Activated T-cell treated with anti-CD3 and anti-CD28 coated beads for 1 hour (primary cell): ENCODE data around the gene ATRAID.

Source experiments
- DNase-seq: peaks from one replicate; pipeline ENCODE4 v3.0.0-alpha.2; 2020; ENCODE audit warnings: low read depth

The ATRAID gene

DNA sequence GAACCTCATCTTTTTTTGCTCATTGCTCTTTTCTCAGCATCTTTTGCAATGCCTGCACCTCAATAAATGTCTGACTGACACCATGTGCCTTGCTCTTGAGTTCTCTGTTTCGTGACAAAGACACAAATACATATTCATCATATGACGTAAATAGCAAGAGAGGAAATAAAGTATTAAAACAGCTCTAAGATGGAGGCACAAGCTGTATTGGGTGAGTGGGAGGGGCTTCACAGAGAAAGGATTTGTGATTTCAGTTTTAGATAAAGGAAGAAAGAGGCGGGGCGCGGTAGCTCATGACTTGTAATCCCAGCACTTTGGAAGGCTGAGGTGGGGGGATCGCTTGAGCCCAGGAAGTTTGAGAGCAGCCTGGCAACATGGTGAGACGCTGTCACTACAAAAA is 8.2 kb downstream of the ATRAID start:
- no peak for DNase-seq

DNA sequence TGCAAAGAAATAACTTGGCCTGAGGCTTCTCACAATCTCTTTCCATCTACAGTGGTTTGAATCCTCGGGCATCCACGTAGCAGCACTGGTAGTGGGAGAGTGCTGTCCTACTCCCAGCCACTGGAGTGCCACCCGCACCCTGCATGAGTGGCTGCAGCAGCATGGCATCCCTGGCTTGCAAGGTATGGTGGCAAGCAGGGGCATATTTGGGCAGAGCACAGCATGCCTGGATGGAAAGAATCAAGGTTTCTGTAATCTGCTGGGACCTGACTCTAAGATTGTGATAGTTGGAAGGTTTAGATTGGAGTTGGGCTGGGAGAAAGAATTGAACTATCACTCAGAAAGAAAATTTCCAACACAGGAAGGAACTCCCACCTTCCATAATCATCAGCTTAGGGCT is 9.3 kb downstream of the ATRAID start:
- DNase-seq, result no peak

DNA sequence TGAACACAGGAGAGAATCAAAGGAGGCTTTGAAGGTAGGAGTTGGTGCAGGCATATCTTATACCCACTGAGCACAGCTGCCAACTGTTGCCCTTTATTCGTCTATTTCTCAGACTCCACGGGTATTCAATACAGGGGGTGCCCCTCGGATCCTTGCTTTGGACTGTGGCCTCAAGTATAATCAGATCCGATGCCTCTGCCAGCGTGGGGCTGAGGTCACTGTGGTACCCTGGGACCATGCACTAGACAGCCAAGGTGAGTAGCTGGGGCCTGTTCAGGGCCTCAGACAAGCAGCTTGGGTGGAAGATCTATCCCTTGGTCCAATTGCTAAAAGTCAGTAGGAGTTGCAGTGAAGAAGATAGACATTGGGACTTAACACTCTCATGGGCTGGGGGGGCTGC is 10.6 kb downstream of the ATRAID start:
- DNase-seq, result no peak

DNA sequence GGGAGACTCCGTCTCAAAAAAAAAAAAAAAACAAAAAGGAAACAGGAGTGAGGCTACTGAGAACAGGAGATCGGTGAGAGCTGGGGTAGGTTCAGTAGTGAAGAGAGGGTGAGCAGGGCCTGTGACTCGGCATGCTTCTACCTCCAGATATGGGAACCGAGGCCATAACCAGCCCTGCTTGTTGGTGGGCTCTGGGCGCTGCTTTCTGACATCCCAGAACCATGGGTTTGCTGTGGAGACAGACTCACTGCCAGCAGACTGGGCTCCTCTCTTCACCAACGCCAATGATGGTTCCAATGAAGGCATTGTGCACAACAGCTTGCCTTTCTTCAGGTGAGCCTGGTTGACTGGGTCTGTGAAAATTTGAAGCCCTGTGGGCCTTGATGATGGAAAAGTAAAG is 11.6 kb downstream of the ATRAID start:
- no peak for DNase-seq

DNA sequence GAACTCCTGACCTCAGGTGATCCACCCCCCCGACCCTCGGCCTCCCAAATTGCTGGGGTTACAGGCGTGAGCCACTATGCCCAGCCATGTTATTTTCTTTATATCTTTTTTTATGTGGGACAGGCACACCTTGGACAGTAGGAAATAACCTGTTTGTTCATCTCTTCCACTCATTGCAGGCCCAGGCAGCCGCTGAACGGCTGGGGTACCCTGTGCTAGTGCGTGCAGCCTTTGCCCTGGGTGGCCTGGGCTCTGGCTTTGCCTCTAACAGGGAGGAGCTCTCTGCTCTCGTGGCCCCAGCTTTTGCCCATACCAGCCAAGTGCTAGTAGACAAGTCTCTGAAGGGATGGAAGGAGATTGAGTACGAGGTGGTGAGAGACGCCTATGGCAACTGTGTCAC is 13.7 kb downstream of the ATRAID start:
- no peak for DNase-seq

DNA sequence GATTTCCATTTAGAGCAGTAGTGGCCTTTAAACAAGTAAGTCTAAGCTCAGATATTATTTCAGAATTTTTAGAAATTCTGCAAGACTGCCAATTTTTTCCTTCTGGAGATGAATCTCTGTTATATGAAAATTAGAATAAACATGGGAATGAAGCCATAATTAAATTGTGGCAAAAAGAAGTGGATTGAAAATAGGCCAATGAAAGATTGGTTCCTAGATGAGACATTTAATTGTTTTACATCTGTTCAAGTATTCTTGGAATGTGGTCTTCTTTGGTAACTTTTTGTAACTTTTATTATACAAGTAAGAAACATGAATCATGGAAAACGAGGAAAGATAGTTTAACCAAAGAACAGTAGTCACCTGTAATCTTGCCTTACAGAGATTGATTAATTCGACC is 15.7 kb downstream of the ATRAID start:
- DNase-seq, result no peak

DNA sequence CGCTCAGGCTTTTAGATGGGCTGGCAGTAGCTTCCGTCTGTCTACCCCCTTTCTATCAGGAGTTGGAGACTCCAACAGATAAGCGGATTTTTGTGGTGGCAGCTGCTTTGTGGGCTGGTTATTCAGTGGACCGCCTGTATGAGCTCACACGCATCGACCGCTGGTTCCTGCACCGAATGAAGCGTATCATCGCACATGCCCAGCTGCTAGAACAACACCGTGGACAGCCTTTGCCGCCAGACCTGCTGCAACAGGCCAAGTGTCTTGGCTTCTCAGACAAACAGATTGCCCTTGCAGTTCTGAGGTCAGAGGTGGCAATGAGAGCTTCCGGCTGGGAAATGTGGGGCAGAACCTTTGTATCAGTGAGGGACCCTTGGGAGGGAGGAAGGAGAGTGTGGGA is 20.1 kb downstream of the ATRAID start:
- no peak for DNase-seq

DNA sequence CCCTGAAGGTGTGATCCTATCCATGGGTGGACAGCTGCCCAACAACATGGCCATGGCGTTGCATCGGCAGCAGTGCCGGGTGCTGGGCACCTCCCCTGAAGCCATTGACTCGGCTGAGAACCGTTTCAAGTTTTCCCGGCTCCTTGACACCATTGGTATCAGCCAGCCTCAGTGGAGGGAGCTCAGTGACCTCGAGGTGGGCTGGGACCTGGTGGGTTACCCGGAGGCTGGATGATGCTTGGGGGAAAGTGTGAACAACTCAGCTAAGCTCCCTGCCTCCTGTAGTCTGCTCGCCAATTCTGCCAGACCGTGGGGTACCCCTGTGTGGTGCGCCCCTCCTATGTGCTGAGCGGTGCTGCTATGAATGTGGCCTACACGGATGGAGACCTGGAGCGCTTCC is 21.5 kb downstream of the ATRAID start:
- no peak for DNase-seq

DNA sequence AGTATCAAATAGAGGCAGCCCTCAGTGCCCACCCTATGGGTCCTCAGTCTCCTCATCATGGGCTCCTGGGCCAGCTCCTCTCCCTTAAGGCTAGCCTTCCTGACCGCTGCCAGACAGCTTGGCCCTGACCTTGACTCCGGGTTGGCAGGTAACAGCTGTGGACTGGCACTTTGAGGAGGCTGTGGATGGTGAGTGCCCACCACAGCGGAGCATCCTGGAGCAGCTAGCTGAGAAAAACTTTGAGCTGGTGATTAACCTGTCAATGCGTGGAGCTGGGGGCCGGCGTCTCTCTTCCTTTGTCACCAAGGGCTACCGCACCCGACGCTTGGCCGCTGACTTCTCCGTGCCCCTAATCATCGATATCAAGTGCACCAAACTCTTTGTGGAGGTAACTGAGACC is 24.3 kb downstream of the ATRAID start:
- no peak for DNase-seq

DNA sequence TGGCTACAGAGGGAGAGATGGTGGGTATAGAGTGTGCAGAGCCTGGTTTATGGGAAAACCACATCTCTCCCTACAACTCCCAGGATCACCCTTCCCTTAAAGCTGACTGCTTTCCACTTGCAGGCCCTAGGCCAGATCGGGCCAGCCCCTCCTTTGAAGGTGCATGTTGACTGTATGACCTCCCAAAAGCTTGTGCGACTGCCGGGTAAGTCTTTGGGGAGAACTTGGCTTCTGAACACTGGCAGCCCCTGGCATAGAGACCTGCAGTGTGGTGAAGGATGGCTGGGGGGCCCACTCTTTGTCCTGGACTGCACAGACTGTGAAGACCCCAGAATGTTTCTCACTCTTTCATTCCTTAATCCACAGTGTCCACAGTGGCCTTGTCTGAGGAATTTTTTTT is 24.8 kb downstream of the ATRAID start:
- no peak for DNase-seq

DNA sequence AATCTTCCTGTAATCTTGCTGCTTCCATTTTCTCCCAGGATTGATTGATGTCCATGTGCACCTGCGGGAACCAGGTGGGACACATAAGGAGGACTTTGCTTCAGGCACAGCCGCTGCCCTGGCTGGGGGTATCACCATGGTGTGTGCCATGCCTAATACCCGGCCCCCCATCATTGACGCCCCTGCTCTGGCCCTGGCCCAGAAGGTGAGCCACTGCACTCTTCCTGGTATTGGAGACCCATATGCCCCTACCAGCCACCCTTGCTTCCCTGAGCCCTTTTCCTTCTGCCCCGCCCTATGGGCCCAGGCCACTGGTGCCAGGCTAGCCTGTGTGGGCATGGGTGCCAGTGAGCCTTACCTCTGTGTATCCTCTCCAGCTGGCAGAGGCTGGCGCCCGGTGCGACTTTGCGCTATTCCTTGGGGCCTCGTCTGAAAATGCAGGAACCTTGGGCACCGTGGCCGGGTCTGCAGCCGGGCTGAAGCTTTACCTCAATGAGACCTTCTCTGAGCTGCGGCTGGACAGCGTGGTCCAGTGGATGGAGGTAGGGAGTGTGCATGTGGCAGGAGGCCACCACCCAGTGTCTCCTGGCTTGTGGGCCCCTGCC is 25.6 kb downstream of the ATRAID start:
- no peak for DNase-seq

DNA sequence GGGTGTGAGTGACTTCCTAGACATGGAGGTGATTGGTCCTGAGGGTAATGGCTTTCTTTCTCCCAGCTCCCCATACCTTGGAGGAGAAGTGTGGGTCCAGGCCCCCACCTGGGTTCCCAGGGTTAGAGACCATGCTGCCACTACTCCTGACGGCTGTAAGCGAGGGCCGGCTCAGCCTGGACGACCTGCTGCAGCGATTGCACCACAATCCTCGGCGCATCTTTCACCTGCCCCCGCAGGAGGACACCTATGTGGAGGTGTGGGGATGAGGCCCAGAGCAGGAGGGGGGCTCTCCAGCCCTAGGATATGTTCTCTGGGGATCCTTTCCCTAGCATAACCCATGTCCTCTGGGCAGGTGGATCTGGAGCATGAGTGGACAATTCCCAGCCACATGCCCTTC is 27.1 kb downstream of the ATRAID start:
- no peak for DNase-seq

DNA sequence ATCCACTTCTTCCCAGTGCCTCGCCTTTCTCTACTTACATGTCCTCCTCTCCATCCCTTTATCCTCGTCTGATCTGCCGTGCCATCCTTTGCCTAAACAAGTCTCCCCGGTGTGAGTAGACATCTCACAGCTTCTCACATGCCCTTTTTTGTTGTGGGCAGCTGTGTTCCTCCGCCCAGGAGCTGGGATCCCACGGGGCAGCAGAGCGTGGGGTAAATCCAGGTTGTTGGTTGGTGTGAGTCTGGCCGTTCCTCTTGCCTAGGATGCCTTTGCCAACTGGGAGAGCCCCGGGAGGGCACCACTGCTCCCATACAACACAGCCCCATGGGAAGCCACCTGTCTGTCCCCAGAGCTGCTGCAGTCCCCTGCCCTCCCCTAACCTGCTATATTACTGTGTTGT is 28.6 kb downstream of the ATRAID start:
- DNase-seq, result no peak

DNA sequence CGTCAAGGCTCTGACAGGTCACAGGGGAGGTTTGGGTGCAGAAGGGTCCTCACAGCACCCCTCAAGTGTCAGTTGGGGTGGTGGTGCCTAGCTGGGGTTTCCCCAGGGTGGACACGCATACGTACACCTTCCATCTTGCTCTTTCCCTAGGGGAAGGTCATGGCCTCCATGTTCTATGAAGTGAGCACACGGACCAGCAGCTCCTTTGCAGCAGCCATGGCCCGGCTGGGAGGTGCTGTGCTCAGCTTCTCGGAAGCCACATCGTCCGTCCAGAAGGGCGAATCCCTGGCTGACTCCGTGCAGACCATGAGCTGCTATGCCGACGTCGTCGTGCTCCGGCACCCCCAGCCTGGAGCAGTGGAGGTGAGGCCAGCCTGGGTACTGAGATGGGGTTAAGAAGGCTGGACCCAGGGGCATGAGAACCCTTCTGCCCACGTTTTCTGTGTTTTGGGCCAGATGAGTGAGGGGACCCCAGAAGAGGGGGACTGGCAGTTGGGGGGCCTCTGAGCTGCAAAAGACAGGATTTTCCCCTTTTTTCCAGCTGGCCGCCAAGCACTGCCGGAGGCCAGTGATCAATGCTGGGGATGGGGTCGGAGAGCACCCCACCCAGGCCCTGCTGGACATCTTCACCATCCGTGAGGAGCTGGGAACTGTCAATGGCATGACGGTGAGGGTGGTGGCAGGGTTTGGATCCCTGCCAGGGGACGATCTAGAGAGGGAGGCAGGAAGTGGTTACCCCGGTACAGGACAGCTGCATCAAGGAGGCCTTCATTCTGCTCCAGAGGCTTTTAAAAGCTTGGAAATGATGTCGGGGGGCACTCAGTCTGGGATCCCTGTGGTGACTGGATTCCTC is 30.1 kb downstream of the ATRAID start:
- no peak for DNase-seq

DNA sequence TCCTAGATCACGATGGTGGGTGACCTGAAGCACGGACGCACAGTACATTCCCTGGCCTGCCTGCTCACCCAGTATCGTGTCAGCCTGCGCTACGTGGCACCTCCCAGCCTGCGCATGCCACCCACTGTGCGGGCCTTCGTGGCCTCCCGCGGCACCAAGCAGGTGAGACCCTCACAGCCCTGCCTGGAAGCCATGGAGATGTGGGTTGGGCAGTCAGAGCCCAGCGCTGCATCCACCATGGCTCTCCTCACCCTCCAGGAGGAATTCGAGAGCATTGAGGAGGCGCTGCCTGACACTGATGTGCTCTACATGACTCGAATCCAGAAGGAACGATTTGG is 30.7 kb downstream of the ATRAID start:
- DNase-seq, result no peak

DNA sequence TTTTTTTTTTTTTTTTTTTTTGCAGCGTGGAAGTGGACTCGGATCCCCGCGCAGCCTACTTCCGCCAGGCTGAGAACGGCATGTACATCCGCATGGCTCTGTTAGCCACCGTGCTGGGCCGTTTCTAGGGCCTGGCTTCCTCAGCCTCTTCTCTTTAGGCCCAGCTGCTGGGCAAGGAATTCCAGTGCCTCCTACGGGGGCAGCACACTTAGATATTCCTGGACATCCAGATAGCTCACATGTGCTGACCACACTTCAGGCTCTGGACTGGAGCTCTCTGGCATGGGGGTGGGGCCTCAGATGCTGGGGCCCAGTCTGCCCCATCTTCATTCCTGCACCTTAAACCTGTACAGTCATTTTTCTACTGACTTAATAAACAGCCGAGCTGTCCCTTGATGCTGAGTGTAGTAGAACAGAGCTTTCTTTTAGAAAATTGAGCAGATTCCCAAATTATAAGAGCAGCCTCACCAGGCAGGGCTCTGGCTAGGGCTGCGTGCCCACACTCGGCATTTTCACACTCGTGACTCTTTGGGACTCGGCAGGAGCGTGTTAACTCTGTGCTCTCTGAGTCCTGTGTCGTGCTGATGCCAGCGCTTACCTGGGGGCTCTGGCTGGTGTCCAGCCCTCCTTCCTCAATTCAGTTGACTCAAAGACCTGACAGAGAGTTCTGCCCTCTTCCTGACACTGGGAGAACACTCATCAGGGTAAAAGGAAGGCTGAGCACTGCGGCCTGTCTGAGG is 31.7 kb downstream of the ATRAID start:
- DNase-seq, result no peak

DNA sequence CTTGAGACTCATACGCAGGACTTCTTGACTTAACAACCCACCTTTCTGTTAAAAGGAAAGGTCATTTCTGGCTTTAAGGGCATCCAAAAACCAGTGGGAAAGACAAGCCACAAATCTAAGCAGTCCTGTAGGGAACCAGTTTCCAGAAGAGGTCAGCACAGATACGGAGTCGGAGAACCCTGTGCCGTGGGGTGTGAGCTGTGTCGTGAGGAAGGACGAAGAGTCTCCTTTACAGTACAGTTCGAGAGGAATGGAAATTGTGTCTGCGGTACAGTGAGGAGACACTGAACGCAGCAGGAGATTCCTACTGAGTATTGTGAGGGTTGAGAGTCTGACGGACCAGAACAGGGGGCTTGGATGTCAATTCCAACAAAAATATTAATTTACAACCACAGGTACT is 33.3 kb downstream of the ATRAID start:
- DNase-seq, result no peak

DNA sequence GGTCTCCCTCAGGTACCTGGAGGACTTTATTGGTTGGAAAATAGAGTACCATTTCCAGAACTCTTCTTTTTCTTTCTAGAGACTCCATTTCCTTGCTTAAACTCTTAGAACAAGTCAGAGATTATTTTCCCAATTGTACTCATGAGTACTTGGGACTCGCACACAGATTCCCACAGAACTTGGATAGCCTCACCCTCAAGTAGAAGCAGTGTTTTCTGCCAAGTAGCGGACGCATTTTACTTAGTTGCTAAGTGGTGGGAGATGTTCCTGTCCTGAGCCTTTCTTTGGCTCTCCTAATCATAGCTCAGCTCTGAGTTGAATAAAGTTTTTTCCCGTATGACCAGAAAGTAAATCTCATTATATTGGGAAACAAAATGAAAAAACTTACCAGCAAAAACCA is 33.8 kb downstream of the ATRAID start:
- no peak for DNase-seq

DNA sequence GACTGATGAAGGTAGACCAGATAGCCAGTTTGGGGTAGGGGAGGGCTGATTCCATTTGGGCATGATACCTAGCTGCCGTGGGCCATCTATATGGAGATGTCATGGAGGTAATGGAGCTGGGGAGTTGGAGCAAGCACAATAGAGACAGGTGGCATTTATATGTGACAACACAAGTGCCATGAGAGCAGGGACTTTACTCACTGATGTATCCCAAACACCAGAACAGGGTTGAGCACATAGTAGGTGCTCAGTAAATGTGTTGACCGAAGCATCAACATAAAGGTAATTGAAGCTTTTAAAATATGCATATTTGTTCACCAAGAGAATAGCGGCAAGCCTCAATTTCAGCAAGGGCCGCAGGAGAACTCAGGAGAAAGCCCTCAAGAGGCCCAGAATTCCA is 36.1 kb downstream of the ATRAID start:
- DNase-seq, result no peak

DNA sequence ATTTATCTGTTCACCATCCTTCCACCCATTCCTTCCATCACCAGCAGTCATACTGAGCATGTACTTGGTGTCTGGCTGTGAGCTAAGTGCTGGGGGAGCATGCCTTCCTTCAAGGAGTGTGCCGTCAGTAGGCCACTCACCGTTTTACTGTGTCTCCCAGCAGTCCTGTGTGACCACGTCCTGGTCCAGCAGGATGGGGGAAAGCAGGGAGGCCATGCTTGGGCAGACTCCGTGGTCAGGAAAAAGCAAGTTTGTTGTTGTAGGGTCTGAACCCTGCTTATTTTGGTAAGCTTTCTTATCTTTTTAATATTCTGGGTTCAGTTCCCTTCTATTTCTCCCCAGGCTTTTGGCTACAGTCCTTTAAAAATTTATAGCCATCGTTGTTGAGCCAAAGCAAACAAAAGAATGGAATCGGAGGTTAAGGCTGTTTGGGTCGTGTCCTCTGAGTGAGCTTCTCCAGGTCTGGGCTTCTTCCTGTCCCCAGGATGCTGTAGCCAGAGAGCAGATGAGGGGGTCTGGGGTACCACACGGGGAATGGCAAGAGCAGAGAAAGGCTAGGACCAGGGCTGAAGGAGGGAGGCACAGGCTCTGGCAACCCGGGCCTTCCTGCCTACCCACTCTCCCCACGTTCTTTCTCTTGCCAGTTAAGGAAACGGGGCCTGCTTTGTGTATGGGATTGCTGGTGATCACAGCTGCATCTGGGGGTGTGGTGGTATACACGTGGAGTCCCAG is 37.5 kb downstream of the ATRAID start:
- DNase-seq, result no peak

DNA sequence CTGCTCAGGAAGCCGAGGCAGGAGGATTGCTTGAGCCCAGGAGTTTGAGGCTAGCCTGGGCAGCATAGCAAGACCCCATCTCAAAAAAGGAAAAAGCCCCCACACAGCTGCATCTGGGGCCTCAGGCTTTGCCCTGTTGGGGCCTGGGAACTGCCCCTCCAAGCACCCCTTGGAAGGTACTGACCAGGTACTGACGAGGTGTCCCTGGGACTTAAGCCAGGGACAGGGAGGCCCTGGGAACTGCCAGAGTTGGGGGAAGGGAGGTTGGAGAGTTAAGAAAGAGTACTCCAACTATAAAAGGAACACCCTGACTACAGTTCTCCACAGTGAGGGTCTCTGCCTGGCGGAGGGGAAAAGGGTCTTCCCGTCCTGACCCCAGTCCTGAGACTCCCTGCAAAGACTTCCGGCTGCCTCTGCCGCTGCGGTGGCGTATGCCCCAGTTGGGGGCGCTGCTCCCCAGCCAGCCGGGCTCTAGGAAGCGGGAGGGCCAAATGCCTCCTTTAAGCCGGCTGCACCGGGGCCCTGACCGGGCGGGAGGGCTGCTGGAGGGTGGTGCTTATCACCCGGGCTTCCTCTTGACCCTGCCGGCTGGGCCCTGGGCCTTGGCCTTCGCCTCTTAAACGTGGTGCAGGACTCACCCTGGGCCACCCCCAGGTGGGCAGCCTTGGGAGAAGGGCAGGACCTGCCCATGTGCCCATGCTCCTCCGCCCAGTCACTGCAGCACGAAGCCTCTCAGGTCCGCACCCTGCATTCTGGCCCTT is 38.2 kb downstream of the ATRAID start:
- peak; percentile 28 for DNase-seq
